SK-N-SH (cell line): ENCODE measurements around the gene TTC23L. TPM values are rescaled to one million over a fixed set of nuclear protein-coding genes. Genes with fewer than 3 reads are reported as not detected.

Experiments used
- CTCF ChIA-PET: fragments of 300-600, 350-600 bp; formaldehyde crosslinking; extraction: SDS; loops from one replicate; lab custom pipeline; 2021; lab: Yijun Ruan, JAX
- POLR2A ChIA-PET: fragments of 350-600 bp; sonication (Branson Sonifier 250); formaldehyde crosslinking; extraction: SDS; loops from one replicate; lab custom pipeline; 2020; ENCODE audit warnings: antibody characterized with exemption, inconsistent platforms; lab: Yijun Ruan, JAX
- DNase-seq: peaks from one replicate; pipeline ENCODE4 v3.0.0; 2012
- H2AFZ ChIP-seq: fragments of 200-600 bp; sonication (generic); 2 replicates; pipeline ENCODE4 v1.8.1; 2016; ENCODE audit warnings: antibody characterized with exemption, mild to moderate bottlenecking, low read depth
- H3F3A ChIP-seq: fragments of 200-600 bp; sonication (generic); replicated peaks from 2 replicates; pipeline ENCODE3; 2016; ENCODE audit warnings: antibody characterized with exemption, mild to moderate bottlenecking; ENCODE audit not compliant: insufficient read depth
- H3K27ac ChIP-seq, 2 experiments: fragments of 200-500 bp in 1 of 2; fragments of 200-600 bp in 1 of 2; sonication (Bioruptor generic) in 1 of 2; sonication (generic), shearing (Covaris generic) in 1 of 2; 2 replicates each; pipeline versions ENCODE4 v1.5.1 to v1.6.1; 2014 to 2016; ENCODE audit warnings: low read depth in 2 of 2, inconsistent platforms in 1 of 2, low read length in 1 of 2, mild to moderate bottlenecking in 1 of 2, mixed read lengths in 1 of 2
- H3K27me3 ChIP-seq: fragments of 200-600 bp; sonication (generic), shearing (Covaris generic); 2 replicates; pipeline ENCODE4 v1.6.1; 2016; ENCODE audit warnings: mixed run types; ENCODE audit not compliant: insufficient read depth
- H3K36me3 ChIP-seq, 2 experiments: fragments of 200-500 bp in 1 of 2; fragments of 200-600 bp in 1 of 2; sonication (Bioruptor generic) in 1 of 2; sonication (generic) in 1 of 2; replicated peaks in 1 of 2; 2 replicates each; pipeline versions ENCODE3 to v1.5.1; 2014 to 2016; ENCODE audit warnings: low read length in 1 of 2, mild to moderate bottlenecking in 1 of 2; ENCODE audit not compliant: insufficient read depth in 2 of 2, control insufficient read depth in 1 of 2
- H3K4me1 ChIP-seq, 2 experiments: fragments of 200-500 bp in 1 of 2; fragments of 200-600 bp in 1 of 2; sonication (Bioruptor generic) in 1 of 2; sonication (generic), shearing (Covaris generic) in 1 of 2; 2 replicates each; pipeline versions ENCODE4 v1.5.1 to v1.6.1; 2014 to 2016; ENCODE audit warnings: low read depth in 1 of 2, low read length in 1 of 2, mixed run types in 1 of 2; ENCODE audit not compliant: insufficient read depth in 2 of 2, control insufficient read depth in 1 of 2
- H3K4me2 ChIP-seq: fragments of 200-600 bp; sonication (generic), shearing (Covaris generic); 2 replicates; pipeline ENCODE4 v1.6.1; 2017; ENCODE audit warnings: mixed run types
- H3K4me3 ChIP-seq, 2 experiments: fragments of 200-500 bp in 1 of 2; fragments of 200-600 bp in 1 of 2; sonication (Bioruptor generic) in 1 of 2; sonication (generic), shearing (Covaris generic) in 1 of 2; 2 replicates each; pipeline versions ENCODE4 v1.5.1 to v1.8.1; 2014 to 2016; ENCODE audit warnings: low read depth in 2 of 2, inconsistent platforms in 1 of 2, low read length in 1 of 2, mild to moderate bottlenecking in 1 of 2, mixed read lengths in 1 of 2, moderate library complexity in 1 of 2
- H3K79me2 ChIP-seq: fragments of 200-600 bp; sonication (generic); 2 replicates; pipeline ENCODE4 v1.8.1; 2017; ENCODE audit warnings: mild to moderate bottlenecking; ENCODE audit not compliant: insufficient read depth
- H3K9ac ChIP-seq: fragments of 200-600 bp; sonication (generic); 2 replicates; pipeline ENCODE4 v1.6.1; 2017; ENCODE audit warnings: mixed run types
- H3K9me2 ChIP-seq: fragments of 200-600 bp; sonication (generic); 2 replicates; pipeline ENCODE4 v1.6.1; 2017; ENCODE audit warnings: mixed run types
- H3K9me3 ChIP-seq: fragments of 200-600 bp; sonication (generic); 2 replicates; pipeline ENCODE4 v1.6.1; 2017; ENCODE audit warnings: mixed run types, mild to moderate bottlenecking, moderate library complexity
- H4K20me1 ChIP-seq: fragments of 200-600 bp; sonication (generic); 2 replicates; pipeline ENCODE4 v1.6.1; 2017; ENCODE audit warnings: mild to moderate bottlenecking, mixed run types; ENCODE audit not compliant: insufficient read depth
- CHD2 ChIP-seq: fragments of 150-350 bp; IDR thresholded peaks from 2 replicates; pipeline ENCODE4 v1.6.1; 2018; ENCODE audit warnings: low read length; ENCODE audit not compliant: partially characterized antibody
- CTCF ChIP-seq: fragments of 200-600 bp; sonication (generic); IDR thresholded peaks from 2 replicates; pipeline ENCODE4 v1.6.1; 2017; ENCODE audit warnings: antibody characterized with exemption, mild to moderate bottlenecking, moderate library complexity
- EP300 ChIP-seq, 2 experiments: IDR thresholded peaks; 2 replicates each; pipeline versions ENCODE4 v1.4.0 to v1.6.1; 2012; ENCODE audit warnings: borderline replicate concordance in 1 of 2, low read depth in 1 of 2, low read length in 1 of 2
- FOSL2 ChIP-seq: IDR thresholded peaks from 2 replicates; pipeline ENCODE4 v1.4.0; 2012; ENCODE audit warnings: low read depth, mild to moderate bottlenecking, moderate library complexity, borderline replicate concordance
- FOXJ3 ChIP-seq: sonication (generic); formaldehyde crosslinking; IDR thresholded peaks from 2 replicates; pipeline ENCODE4 v1.5.1; 2020; ENCODE audit warnings: mild to moderate bottlenecking, missing genetic modification reagents
- FOXM1 ChIP-seq: IDR thresholded peaks from 2 replicates; pipeline ENCODE4 v1.4.0; 2012; ENCODE audit warnings: low read depth, mild to moderate bottlenecking
- GATA2 ChIP-seq: sonication (generic); formaldehyde crosslinking; IDR thresholded peaks from 2 replicates; pipeline ENCODE4 v1.5.0; 2020; ENCODE audit warnings: mild to moderate bottlenecking, missing genetic modification reagents
- MEF2A ChIP-seq: IDR thresholded peaks from 2 replicates; pipeline ENCODE4 v1.4.0; 2012; ENCODE audit warnings: low read depth, borderline replicate concordance
- NFIC ChIP-seq: IDR thresholded peaks from 2 replicates; pipeline ENCODE4 v1.4.0; 2012; ENCODE audit warnings: borderline replicate concordance
- PBX3 ChIP-seq: IDR thresholded peaks from 2 replicates; pipeline ENCODE4; 2012
- POLR2AphosphoS5 ChIP-seq: IDR thresholded peaks from 2 replicates; pipeline ENCODE4 v1.6.1; 2012; ENCODE audit warnings: low read depth, low read length
- RXRA ChIP-seq: IDR thresholded peaks from 2 replicates; pipeline ENCODE4 v1.4.0; 2012; ENCODE audit warnings: low read depth, mild to moderate bottlenecking, borderline replicate concordance
- TCF12 ChIP-seq: IDR thresholded peaks from 2 replicates; pipeline ENCODE4 v1.4.0; 2012
- TEAD4 ChIP-seq: IDR thresholded peaks from 2 replicates; pipeline ENCODE4 v1.4.0; 2012; ENCODE audit warnings: mild to moderate bottlenecking, borderline replicate concordance; ENCODE audit not compliant: insufficient read depth
- USF1 ChIP-seq: IDR thresholded peaks from 2 replicates; pipeline ENCODE4 v1.4.0; 2012; ENCODE audit warnings: low read depth, borderline replicate concordance
- USF2 ChIP-seq: fragments of 150-350 bp; IDR thresholded peaks from 2 replicates; pipeline ENCODE4 v1.6.1; 2017; ENCODE audit warnings: antibody characterized with exemption, low read length, low read depth, borderline replicate concordance
- ZBTB33 ChIP-seq: IDR thresholded peaks from 2 replicates; pipeline ENCODE4 v1.4.0; 2012; ENCODE audit warnings: low read depth, borderline replicate concordance
- WGBS: methylation state at CpG from one replicate; pipeline ENCODE4 v1.1.6; 2017; ENCODE audit warnings: low lambda C conversion rate; 5-methylcytosine and 5-hydroxymethylcytosine counted together
- polyA plus RNA-seq, 3 experiments: library from polyadenylated mRNA; depleted of rRNA; stranded (reverse); fragments of >200 nt; gene quantifications; 2 replicates each; pipeline ENCODE4 v1.2.3, GENCODE V29; 2012

Gene TTC23L
- polyA plus RNA-seq, 1 of the 3 experiments (the other 2 are of a cell fraction) = 0.49 TPM

GRCh38 chr5:34804913-34805312 is 34.1 kb upstream of the TTC23L start:
- CTCF ChIA-PET = interaction anchor here (1.1 kb wide), 1 partner anchor 93 kb away, joined by 3 read pairs; no protein-coding TSS in a partner anchor
- Histone ChIP-seq H3K79me2 (peaks cover 16% of the 10 kb centered on the region), H3K9me2 (no peaks in the 10 kb centered on the region), H3F3A (peaks cover 2% of the 10 kb centered on the region), H3K27me3 (no peaks in the 10 kb centered on the region), H3K4me3 (no peak overlapping the region), H2AFZ (no peak overlapping the region), H3K36me3 (peaks cover 43 to 71% of the 10 kb centered on the region in 2 experiments), H3K9ac (no peak overlapping the region), H4K20me1 (no peaks in the 10 kb centered on the region), H3K27ac (no peak overlapping the region), H3K9me3 (no peaks in the 10 kb centered on the region), H3K4me1 (0 out of 4 replicates have a peak, but pooled peaks cover 0 to under 1% of the 10 kb centered on the region in 2 experiments), H3K4me2 (no peak overlapping the region)
- WGBS = 67% methylated on average over 5 of the region's 5 CpGs
- POLR2A ChIA-PET = no interaction called here
- no peak for DNase-seq
- TF ChIP-seq USF2 (no peak), MEF2A (no peak), CHD2 (no peak), USF1 (no peak), FOXJ3 (CRISPR knock-in tag) (no peak), FOXM1 (no peak), CTCF (no peak), TEAD4 (no peak), POLR2AphosphoS5 (no peak), ZBTB33 (no peak), TCF12 (no peak), NFIC (no peak), EP300 (IDR thresholded peaks at IDR 0.05; ENCODE audit: borderline replicate concordance in 1 of 2, low read depth in 1 of 2, low read length in 1 of 2) (no peak), PBX3 (no peak), GATA2 (CRISPR knock-in tag) (no peak), RXRA (no peak), FOSL2 (no peak)
